Karpas-422 (cell line): ENCODE data around the gene CABP1. TPM values are rescaled to one million over a fixed set of nuclear protein-coding genes. Genes with fewer than 3 reads are reported as not detected.

Experiments used
- DNase-seq: peaks from one replicate; pipeline ENCODE4 v3.0.0-alpha.2; 2015
- H2AFZ ChIP-seq: fragments of 200-600 bp; sonication (generic); 2 replicates; pipeline ENCODE4 v1.6.1; 2014; ENCODE audit warnings: antibody characterized with exemption, low read length, mixed read lengths
- H3K27ac ChIP-seq: fragments of 200-600 bp; sonication (generic); 2 replicates; pipeline ENCODE4 v1.5.1; 2014; ENCODE audit warnings: mild to moderate bottlenecking, low read length, moderate library complexity
- H3K27me3 ChIP-seq: fragments of 200-600 bp; sonication (generic); 2 replicates; pipeline ENCODE4 v1.6.1; 2014; ENCODE audit warnings: low read length, mixed read lengths
- H3K36me3 ChIP-seq: fragments of 200-600 bp; sonication (generic); 2 replicates; pipeline ENCODE4 v1.6.1; 2014; ENCODE audit warnings: low read length, mixed read lengths; ENCODE audit not compliant: insufficient read depth
- H3K4me1 ChIP-seq: fragments of 200-600 bp; sonication (generic); 2 replicates; pipeline ENCODE4 v1.6.1; 2014; ENCODE audit warnings: mild to moderate bottlenecking, low read length, mixed read lengths
- H3K4me2 ChIP-seq: fragments of 200-600 bp; sonication (generic); 2 replicates; pipeline ENCODE4 v1.6.1; 2014; ENCODE audit warnings: low read length, low read depth, mild to moderate bottlenecking; ENCODE audit not compliant: poor library complexity, severe bottlenecking
- H3K4me3 ChIP-seq: fragments of 200-600 bp; sonication (generic); 2 replicates; pipeline ENCODE4 v1.5.1; 2014; ENCODE audit warnings: mild to moderate bottlenecking, antibody characterized with exemption, low read length, mixed read lengths
- H3K79me2 ChIP-seq: fragments of 200-600 bp; sonication (generic); 2 replicates; pipeline ENCODE4 v1.6.1; 2014; ENCODE audit warnings: mild to moderate bottlenecking, low read length, mixed read lengths
- H3K9ac ChIP-seq: fragments of 200-600 bp; sonication (generic); 2 replicates; pipeline ENCODE4 v1.6.0; 2014; ENCODE audit warnings: low read length
- H3K9me2 ChIP-seq: fragments of 200-600 bp; sonication (generic), shearing (Covaris generic); replicated peaks from 2 replicates; pipeline ENCODE4 v1.6.0; 2014; ENCODE audit warnings: mild to moderate bottlenecking, low read length, moderate library complexity; ENCODE audit not compliant: insufficient read depth
- H3K9me3 ChIP-seq: fragments of 300-700, 200-600 bp; sonication (generic); 2 replicates; pipeline ENCODE4 v1.6.1; 2014; ENCODE audit warnings: low read length, mixed read lengths
- H4K20me1 ChIP-seq: fragments of 200-600 bp; sonication (generic); 2 replicates; pipeline ENCODE4 v1.6.1; 2014; ENCODE audit warnings: mild to moderate bottlenecking, antibody characterized with exemption, low read length, low read depth; ENCODE audit not compliant: insufficient read depth
- total RNA-seq: library from RNA; depleted of rRNA; stranded (reverse); fragments of >200 nt; shearing (Covaris generic); gene quantifications from 2 replicates; pipeline ENCODE4 v1.2.3, GENCODE V29; 2014; ENCODE audit warnings: low replicate concordance

The CABP1 gene
- total RNA-seq, 1 experiment from 2014 or later = not detected

GRCh38 chr12:120625557-120626419 lies 14.6 kb upstream of the CABP1 start:
- H3K27ac ChIP-seq = no peak overlapping the region
- H3K4me2 ChIP-seq = no peak overlapping the region
- no peaks in the 10 kb centered on the region for H3K79me2 ChIP-seq
- no peaks in the 10 kb centered on the region for H3K9me2 ChIP-seq
- no peaks in the 10 kb centered on the region for H3K36me3 ChIP-seq
- no peaks in the 10 kb centered on the region for H3K9me3 ChIP-seq
- peaks cover 5% of the 10 kb centered on the region; the same call in 1 of the 2 replicates for H3K4me1 ChIP-seq
- H3K4me3 ChIP-seq = no peak overlapping the region
- H3K27me3 ChIP-seq = no peaks in the 10 kb centered on the region
- H2AFZ ChIP-seq = no peak overlapping the region
- no peaks in the 10 kb centered on the region for H4K20me1 ChIP-seq
- no peak overlapping the region for H3K9ac ChIP-seq
- peak; percentile 63 for DNase-seq

DNA sequence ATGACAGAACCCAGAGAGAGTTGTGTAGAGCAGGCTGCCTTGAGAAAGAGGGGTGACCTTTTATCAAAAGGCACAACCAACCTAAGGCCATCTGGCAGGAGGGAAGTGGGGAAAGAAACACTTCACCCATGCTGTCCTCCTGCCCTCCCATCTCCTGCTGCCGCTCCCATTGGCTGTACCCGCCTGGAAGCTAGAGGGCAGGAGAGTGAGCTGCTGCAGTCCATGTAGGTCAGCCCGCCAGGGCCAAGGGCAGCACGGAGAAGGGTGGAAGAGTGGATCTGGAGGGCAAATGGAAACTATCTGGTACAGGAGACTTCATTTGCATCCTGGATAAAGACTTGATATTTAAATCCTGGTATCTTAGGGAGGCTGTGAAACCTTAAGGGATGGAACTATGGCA lies 11.5 kb upstream of the CABP1 start:
- Histone ChIP-seq H3K9me2 (no peaks in the 10 kb centered on the region), H3K9ac (no peak overlapping the region), H4K20me1 (no peaks in the 10 kb centered on the region), H3K4me1 (peaks cover 5% of the 10 kb centered on the region; the same call in 1 of the 2 replicates), H3K79me2 (no peaks in the 10 kb centered on the region), H3K4me2 (no peak overlapping the region), H3K36me3 (no peaks in the 10 kb centered on the region), H3K27ac (no peak overlapping the region), H3K4me3 (no peak overlapping the region), H2AFZ (no peak overlapping the region), H3K27me3 (no peaks in the 10 kb centered on the region), H3K9me3 (no peaks in the 10 kb centered on the region)
- no peak for DNase-seq

GRCh38 chr12:120630104-120630892 lies 10.1 kb upstream of the CABP1 start:
- Histone ChIP-seq H3K79me2 (no peaks in the 10 kb centered on the region), H3K4me2 (no peak overlapping the region), H3K9ac (no peak overlapping the region)

GRCh38 chr12:120631097-120631496 lies 9.3 kb upstream of the CABP1 start:
- Histone ChIP-seq H3K9ac (no peak overlapping the region), H3K4me3 (no peak overlapping the region), H2AFZ (no peak overlapping the region), H4K20me1 (no peaks in the 10 kb centered on the region), H3K79me2 (no peaks in the 10 kb centered on the region), H3K36me3 (no peaks in the 10 kb centered on the region), H3K27ac (no peak overlapping the region), H3K27me3 (no peaks in the 10 kb centered on the region), H3K9me3 (no peaks in the 10 kb centered on the region), H3K9me2 (no peaks in the 10 kb centered on the region), H3K4me2 (no peak overlapping the region), H3K4me1 (peaks cover 5% of the 10 kb centered on the region; the same call in 1 of the 2 replicates)
- no peak for DNase-seq

More at GRCh38 chr12:120630104-120630892, 10.1 kb upstream of the CABP1 start:
- H2AFZ ChIP-seq = no peak overlapping the region
- H3K9me3 ChIP-seq = no peaks in the 10 kb centered on the region
- no peak overlapping the region for H3K4me3 ChIP-seq
- H3K9me2 ChIP-seq = no peaks in the 10 kb centered on the region
- H3K27me3 ChIP-seq = no peaks in the 10 kb centered on the region
- no peaks in the 10 kb centered on the region for H3K36me3 ChIP-seq
- peaks cover 5% of the 10 kb centered on the region; the same call in 1 of the 2 replicates for H3K4me1 ChIP-seq
- no peak for DNase-seq
- H3K27ac ChIP-seq = no peak overlapping the region
- H4K20me1 ChIP-seq = no peaks in the 10 kb centered on the region

DNA sequence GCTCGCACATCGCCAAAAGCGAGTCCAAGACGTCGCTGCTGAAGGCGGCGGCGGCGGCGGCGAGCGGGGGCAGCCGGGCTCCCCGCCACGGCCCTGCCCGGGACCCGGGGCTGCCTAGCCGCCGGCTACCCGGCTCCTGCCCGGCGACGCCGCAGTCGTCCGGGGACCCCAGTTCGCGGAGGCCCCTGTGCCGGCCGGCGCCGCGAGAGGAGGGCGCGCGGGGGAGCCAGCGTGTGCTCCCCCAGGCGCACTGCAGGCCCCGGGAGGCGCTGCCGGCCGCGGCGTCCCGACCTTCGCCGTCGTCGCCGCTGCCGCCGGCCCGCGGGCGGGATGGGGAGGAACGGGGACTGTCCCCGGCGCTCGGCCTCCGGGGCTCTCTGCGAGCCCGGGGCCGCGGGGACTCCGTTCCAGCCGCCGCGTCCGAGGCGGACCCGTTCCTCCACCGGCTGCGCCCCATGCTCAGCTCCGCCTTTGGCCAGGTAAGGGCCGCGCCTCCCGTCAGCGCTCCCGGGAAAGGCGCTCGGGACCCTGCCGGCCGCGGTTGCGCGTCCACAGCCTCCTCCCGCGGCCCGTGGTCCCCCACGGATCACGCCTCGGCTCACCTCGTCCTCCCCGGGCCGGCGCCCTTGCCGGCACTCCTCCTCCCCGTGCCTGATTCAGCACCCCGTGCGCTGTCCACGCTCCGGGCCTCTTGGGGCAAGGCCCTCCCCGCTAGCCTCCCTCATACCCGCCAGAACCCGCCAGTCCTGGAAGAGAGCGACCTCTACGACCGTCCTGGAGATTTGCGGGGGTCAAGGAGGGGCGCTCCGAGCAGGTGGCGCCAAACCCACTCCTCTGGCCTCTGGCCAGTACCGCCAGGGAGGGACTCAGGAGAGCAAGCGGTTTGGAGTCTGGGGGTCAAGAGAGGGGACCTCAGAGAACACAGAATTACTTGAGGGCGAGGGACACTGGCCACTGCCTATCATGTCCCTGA lies 721 bp downstream of the CABP1 start:
- H3K27ac ChIP-seq = no peak overlapping the region
- H3K27me3 ChIP-seq = no peaks in the 10 kb centered on the region
- no peaks in the 10 kb centered on the region for H3K36me3 ChIP-seq
- peaks cover 5% of the 10 kb centered on the region; the same call in 1 of the 2 replicates for H4K20me1 ChIP-seq
- peak overlapping the region; percentile 61 for H3K4me2 ChIP-seq
- H3K9ac ChIP-seq = 0 out of 2 replicates have a peak overlapping the region, but pooled peaks have one; percentile 4
- H3K9me3 ChIP-seq = no peaks in the 10 kb centered on the region
- H3K79me2 ChIP-seq = no peaks in the 10 kb centered on the region
- H3K4me3 ChIP-seq = peak overlapping the region; percentile 53; the same call in 1 of the 2 replicates
- H3K4me1 ChIP-seq = peaks cover 17% of the 10 kb centered on the region
- DNase-seq = peak; percentile 67
- no peaks in the 10 kb centered on the region for H3K9me2 ChIP-seq
- no peak overlapping the region for H2AFZ ChIP-seq

GRCh38 chr12:120642121-120642520 lies 1.7 kb downstream of the CABP1 start:
- H3K4me1 ChIP-seq = peaks cover 19% of the 10 kb centered on the region
- no peaks in the 10 kb centered on the region for H3K27me3 ChIP-seq
- H3K4me2 ChIP-seq = no peak overlapping the region

DNA sequence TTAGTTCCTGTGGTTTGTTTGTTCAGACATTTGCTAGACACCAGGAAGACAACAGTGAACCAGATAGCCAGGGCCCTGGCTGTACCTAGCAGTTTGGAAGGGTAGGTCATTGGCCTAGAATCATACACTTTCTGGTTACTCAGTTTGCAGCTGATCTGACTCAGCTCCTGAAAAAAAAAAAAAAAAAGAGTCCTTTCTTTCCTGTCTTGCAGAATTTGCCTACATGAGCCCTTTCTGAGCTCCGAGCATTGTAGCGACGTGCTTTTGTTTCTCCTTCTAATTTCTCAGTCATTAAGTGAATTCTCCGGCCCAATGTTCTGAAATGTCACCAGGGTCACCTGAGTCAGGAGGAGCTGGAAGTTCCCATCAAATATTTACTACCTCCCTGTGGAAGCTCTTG lies 2.4 kb downstream of the CABP1 start:
- H3K9ac ChIP-seq = no peak overlapping the region
- no peaks in the 10 kb centered on the region for H3K9me3 ChIP-seq
- peaks cover 5% of the 10 kb centered on the region; the same call in 1 of the 2 replicates for H4K20me1 ChIP-seq
- H3K9me2 ChIP-seq = no peaks in the 10 kb centered on the region
- H3K79me2 ChIP-seq = no peaks in the 10 kb centered on the region
- no peaks in the 10 kb centered on the region for H3K27me3 ChIP-seq
- H3K4me2 ChIP-seq = no peak overlapping the region
- H3K4me3 ChIP-seq = no peak overlapping the region
- H2AFZ ChIP-seq = no peak overlapping the region
- H3K4me1 ChIP-seq = peaks cover 21% of the 10 kb centered on the region
- no peaks in the 10 kb centered on the region for H3K36me3 ChIP-seq
- H3K27ac ChIP-seq = no peak overlapping the region
- no peak for DNase-seq

More at GRCh38 chr12:120642121-120642520, 1.7 kb downstream of the CABP1 start:
- Histone ChIP-seq H4K20me1 (peaks cover 5% of the 10 kb centered on the region; the same call in 1 of the 2 replicates), H2AFZ (no peak overlapping the region), H3K4me3 (no peak overlapping the region), H3K9me2 (no peaks in the 10 kb centered on the region), H3K9ac (no peak overlapping the region), H3K36me3 (no peaks in the 10 kb centered on the region), H3K27ac (no peak overlapping the region), H3K9me3 (no peaks in the 10 kb centered on the region), H3K79me2 (no peaks in the 10 kb centered on the region)
- no peak for DNase-seq
